Uterus (tissue), 2 donors: ENCODE data around the gene RIPK4.

Experiments used
- POLR2A ChIP-seq, 2 donors: fragments of 450-650 bp; IDR thresholded peaks; one replicate each; pipeline ENCODE4 v1.6.1; 2016; ENCODE audit warnings: antibody characterized with exemption in 2 of 2, mild to moderate bottlenecking in 1 of 2, moderate library complexity in 1 of 2
- TF ChIP-seq, protein P1 (sequence below), 4 experiments: fragments of 200-600 bp in 2 of 4; fragments of 450-650 bp in 2 of 4; sonication (generic) in 2 of 4; IDR thresholded peaks; one replicate each; pipeline ENCODE4 v1.5.1; 2016 to 2019; ENCODE audit warnings: antibody characterized with exemption in 4 of 4, mild to moderate bottlenecking in 2 of 4, moderate library complexity in 1 of 4

DNA sequence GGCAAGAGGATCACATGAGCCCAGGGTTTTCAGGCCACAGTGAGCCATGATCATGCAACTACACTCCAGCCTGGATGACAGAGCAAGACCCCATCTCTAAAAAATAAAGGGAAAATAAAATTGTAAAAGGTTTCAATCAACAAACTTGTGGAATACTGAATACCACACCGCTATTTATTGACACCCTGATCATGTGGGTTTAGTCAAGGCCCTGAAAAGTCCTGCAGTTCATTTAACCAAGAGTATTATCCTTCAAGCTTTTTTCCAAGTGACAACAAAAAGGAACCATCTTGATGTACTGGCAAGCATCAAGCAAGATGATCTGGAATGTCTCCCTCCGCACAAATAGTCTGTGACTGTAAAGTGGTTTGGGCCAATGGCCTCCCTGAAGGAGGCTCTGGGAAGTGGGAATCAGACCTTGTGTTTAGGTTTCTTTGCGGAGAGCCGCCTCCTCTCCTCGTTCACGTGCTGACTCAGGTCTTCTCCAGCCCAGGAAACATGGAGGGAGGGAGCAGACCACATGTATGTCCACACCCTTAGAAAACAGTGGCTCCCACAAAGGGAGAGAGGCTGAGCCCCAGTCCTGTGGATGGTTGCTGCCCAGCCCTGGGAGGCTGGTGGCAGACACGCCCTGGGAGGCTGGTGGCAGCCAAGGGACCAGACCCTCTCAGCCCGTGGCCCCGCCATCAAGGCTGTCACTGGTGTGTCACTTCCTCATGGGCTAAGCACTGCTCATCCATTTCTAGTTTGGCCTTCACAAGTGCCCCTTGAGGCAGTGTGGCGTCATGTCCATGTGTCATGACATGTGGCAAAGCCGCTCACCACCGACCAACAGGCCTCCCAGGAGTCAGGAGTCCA is 56.7 kb downstream of the RIPK4 start:
- TF ChIP-seq POLR2A (IDR thresholded peaks at IDR 0.05), result no peak
- TF ChIP-seq, protein P1, sequence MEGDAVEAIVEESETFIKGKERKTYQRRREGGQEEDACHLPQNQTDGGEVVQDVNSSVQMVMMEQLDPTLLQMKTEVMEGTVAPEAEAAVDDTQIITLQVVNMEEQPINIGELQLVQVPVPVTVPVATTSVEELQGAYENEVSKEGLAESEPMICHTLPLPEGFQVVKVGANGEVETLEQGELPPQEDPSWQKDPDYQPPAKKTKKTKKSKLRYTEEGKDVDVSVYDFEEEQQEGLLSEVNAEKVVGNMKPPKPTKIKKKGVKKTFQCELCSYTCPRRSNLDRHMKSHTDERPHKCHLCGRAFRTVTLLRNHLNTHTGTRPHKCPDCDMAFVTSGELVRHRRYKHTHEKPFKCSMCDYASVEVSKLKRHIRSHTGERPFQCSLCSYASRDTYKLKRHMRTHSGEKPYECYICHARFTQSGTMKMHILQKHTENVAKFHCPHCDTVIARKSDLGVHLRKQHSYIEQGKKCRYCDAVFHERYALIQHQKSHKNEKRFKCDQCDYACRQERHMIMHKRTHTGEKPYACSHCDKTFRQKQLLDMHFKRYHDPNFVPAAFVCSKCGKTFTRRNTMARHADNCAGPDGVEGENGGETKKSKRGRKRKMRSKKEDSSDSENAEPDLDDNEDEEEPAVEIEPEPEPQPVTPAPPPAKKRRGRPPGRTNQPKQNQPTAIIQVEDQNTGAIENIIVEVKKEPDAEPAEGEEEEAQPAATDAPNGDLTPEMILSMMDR (IDR thresholded peaks at IDR 0.05), result no peak
